Erythroblast (primary cell): ENCODE measurements around the gene MGAT5.

Experiments
- GATA1 ChIP-seq: IDR thresholded peaks from 2 replicates; pipeline ENCODE4 v1.6.1; 2011; ENCODE audit warnings: low read depth, mild to moderate bottlenecking, control low read depth, low read length, moderate library complexity
- POLR2A ChIP-seq: IDR thresholded peaks from 2 replicates; pipeline ENCODE4 v1.6.1; 2011; ENCODE audit warnings: mild to moderate bottlenecking, low read length

- TF ChIP-seq POLR2A: no peak
- TF ChIP-seq GATA1: no peak
Observed at GRCh38 chr2:134312482-134312881, 58.6 kb downstream of the MGAT5 start.
